HUDEP-2 (cell line): ENCODE measurements around the gene FBXL20.

Experiments
- DNase-seq, 76 experiments: peaks; one replicate each; lab custom pipeline; 2025; ENCODE audit not compliant: unreplicated experiment in 76 of 76; lab: John Stamatoyannopoulos, UW

FBXL20 gene

DNA sequence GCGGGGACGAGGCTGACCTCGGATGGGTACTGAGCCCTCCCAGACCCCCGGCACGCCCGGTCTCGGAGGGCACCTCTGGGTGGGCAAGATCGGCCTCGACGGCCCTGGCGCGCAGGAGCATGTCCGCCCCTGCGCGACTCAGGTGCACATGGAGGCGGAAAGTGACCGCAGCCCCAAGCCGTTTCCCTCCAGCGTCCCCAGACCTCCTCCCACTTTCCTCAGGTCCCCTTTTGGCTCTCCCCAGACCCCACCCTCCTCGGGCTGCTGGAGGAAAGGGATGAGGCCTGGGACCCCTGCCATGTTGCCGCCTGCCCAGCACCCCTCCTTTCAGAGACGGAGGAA, 191.4 kb downstream of the FBXL20 start:
- DNase-seq = no peak

DNA sequence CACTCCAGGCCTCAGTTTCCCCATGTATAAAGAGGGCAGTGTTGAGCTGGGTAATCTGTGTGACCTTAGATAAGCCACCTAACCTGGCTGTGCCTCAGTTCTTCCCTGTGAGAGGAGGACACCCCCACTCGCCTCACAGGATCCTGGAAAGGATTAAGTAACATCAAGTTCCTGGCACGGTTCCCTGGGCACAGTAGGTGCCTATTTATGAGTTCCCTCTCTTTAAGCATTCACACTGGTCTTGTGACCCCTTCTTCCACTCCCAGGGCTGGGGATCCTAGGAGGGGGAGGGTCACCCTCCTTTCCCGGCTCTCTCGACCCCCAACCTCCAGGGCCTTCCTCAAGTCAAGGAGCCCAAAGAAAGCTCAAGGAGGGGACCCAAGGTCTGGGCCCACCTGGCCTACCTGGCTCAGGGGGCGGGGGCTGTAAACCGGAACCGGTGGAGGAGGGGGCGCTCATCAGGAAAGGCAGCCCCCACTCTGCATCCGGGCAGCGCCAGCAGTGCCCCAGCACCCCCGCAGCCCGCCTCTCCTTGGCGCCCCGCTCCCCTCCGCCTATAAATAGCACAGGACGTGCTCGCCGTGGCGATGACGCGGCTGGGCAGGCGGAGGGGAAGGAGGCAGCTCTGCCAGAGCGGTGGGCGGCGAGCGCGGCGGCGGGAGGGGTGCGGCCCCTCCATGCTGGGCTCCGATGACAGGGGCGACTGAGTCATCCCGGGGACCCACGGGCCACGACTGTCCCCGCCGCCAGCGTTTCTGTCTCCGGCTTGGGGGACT, 191.9 kb downstream of the FBXL20 start:
- peak in 5 of 76 experiments; percentile 11 to 28 (median 15) for DNase-seq

DNA sequence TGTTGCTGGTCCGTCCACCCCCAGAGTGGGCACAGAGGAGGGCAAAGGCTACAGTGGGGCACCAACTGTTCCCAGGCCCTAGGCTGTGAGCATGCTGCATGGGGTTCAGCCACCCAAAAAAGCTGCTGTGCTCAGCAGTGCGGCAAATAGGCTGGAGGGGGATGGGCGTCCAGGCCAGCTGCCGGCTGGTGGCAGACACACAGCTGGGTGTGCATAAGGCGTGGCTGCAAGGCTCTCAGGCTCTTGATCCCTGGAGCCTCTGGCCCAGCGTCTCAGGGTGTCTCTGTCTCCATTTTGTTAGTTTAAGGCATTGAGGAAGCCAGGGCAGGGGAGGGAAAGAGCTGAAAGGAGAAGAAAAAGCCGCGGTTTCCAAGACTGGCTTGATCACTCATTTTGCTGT, 192.5 kb downstream of the FBXL20 start:
- peak in 45 of 76 experiments; percentile 9 to 65 (median 42) for DNase-seq

DNA sequence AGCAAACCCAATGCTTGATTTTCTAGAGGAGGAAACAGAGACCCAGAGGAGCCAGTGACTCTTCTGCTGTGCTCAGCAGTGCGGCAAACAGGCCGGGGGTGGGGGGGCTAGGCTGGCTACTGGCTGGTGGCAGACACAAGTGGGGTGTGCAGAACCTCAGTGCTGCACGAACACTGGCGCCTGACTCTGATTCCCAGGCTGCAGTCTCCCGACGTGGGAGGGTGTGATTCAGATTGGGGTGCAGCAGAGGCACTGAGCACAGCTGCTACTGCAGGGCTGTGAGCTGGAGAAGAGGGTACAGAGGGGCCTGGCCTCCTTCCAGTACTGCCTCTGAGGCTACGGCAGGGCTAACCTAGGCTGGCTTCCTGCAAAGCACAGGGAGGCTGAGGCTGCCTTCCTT, 193.3 kb downstream of the FBXL20 start:
- no peak for DNase-seq

DNA sequence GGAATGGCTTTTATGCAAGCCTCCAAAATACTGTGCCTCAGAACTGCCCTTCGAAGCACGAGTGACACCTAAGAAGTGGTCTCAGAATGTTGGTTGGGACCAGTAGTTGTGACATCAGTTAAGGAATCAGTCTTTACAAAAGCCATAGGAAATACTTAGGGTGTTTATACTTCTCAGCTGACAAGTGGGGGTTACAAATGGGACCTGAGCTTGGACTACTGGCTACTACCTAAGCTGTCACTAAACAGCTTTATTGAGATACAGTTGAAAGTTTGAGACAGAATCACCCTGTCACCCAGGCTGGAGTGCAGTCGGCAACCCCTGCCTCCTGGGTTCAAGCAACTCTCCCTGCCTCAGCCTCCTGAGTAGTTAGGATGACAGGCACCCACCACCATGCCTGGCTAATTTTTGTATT, 196.3 kb downstream of the FBXL20 start:
- DNase-seq = peak in 2 of 76 experiments; percentile 14 to 19

DNA sequence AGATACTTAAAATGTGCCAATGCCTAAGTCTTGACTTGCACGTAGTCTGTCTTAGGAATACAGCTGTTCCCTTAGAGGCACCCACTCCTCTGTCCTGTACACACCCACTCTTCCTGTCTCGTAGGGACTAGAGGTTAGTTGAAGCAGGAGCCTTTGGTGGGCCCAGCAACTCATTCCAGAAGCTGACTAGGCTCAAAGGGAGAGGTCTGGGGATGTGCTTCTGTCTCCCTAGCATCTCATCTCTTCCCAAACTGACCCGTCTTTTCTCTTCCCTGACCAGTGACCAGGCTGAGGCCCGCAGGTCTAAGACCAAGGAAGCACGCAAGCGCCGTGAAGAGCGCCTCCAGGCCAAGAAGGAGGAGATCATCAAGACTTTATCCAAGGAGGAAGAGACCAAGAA, 197.2 kb downstream of the FBXL20 start:
- DNase-seq = no peak
